ENCODE measurements around the gene TMEM205.

DNA sequence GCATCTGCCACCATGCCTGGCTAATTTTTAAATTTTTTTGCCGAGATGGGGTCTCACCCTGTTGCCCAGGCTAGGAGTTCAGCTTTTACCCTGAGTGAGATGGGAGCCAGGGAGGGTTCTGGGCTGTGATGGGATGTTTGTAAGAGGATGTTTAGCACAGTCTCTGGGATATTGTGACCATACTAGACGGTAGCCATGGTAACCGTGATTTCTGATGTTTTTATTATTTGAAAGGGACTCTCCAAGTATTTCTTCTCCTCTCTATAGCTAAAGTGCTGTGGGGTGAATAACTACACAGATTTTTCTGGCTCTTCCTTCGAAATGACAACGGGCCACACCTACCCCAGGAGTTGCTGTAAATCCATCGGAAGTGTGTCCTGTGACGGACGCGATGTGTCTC lies 39.7 kb downstream of the TMEM205 start:
- TF ChIP-seq POLR2A (IDR thresholded peaks at IDR 0.05; ENCODE audit: low read length) (no peak), GATA1 (IDR thresholded peaks at IDR 0.05; ENCODE audit: low read depth, low read length) (no peak)
